ENCODE data around the gene COPB1. TPM values are rescaled to one million over a fixed set of nuclear protein-coding genes. Genes with fewer than 3 reads are reported as not detected.

COPB1 gene
- total and polyA plus RNA-seq, 2 of the 8 experiments (the other 6 are each of a cell fraction or from before 2014, with no cell fraction given): 28.7 to 72.1 TPM

DNA sequence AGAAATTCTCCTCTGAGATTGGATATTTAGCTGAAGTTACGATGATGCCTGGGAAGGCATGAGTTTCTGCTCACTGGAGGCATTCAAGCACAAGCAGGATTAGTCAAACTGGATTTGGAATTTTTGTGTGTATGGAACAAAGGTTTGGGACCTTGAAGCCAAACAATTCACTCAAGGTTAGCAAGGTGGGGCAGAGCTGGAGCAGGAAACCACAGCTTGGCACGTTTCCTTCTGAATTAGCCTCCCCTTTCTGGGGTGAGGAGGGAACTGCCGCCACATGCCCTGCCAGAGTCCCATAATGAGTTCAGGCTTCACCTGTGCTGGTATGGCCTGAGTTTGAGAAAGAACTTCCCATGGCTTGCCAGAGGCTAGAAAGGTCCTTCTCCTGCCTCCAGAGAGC, 89.7 kb downstream of the COPB1 start (continued):
- TF ChIP-seq, protein P1, sequence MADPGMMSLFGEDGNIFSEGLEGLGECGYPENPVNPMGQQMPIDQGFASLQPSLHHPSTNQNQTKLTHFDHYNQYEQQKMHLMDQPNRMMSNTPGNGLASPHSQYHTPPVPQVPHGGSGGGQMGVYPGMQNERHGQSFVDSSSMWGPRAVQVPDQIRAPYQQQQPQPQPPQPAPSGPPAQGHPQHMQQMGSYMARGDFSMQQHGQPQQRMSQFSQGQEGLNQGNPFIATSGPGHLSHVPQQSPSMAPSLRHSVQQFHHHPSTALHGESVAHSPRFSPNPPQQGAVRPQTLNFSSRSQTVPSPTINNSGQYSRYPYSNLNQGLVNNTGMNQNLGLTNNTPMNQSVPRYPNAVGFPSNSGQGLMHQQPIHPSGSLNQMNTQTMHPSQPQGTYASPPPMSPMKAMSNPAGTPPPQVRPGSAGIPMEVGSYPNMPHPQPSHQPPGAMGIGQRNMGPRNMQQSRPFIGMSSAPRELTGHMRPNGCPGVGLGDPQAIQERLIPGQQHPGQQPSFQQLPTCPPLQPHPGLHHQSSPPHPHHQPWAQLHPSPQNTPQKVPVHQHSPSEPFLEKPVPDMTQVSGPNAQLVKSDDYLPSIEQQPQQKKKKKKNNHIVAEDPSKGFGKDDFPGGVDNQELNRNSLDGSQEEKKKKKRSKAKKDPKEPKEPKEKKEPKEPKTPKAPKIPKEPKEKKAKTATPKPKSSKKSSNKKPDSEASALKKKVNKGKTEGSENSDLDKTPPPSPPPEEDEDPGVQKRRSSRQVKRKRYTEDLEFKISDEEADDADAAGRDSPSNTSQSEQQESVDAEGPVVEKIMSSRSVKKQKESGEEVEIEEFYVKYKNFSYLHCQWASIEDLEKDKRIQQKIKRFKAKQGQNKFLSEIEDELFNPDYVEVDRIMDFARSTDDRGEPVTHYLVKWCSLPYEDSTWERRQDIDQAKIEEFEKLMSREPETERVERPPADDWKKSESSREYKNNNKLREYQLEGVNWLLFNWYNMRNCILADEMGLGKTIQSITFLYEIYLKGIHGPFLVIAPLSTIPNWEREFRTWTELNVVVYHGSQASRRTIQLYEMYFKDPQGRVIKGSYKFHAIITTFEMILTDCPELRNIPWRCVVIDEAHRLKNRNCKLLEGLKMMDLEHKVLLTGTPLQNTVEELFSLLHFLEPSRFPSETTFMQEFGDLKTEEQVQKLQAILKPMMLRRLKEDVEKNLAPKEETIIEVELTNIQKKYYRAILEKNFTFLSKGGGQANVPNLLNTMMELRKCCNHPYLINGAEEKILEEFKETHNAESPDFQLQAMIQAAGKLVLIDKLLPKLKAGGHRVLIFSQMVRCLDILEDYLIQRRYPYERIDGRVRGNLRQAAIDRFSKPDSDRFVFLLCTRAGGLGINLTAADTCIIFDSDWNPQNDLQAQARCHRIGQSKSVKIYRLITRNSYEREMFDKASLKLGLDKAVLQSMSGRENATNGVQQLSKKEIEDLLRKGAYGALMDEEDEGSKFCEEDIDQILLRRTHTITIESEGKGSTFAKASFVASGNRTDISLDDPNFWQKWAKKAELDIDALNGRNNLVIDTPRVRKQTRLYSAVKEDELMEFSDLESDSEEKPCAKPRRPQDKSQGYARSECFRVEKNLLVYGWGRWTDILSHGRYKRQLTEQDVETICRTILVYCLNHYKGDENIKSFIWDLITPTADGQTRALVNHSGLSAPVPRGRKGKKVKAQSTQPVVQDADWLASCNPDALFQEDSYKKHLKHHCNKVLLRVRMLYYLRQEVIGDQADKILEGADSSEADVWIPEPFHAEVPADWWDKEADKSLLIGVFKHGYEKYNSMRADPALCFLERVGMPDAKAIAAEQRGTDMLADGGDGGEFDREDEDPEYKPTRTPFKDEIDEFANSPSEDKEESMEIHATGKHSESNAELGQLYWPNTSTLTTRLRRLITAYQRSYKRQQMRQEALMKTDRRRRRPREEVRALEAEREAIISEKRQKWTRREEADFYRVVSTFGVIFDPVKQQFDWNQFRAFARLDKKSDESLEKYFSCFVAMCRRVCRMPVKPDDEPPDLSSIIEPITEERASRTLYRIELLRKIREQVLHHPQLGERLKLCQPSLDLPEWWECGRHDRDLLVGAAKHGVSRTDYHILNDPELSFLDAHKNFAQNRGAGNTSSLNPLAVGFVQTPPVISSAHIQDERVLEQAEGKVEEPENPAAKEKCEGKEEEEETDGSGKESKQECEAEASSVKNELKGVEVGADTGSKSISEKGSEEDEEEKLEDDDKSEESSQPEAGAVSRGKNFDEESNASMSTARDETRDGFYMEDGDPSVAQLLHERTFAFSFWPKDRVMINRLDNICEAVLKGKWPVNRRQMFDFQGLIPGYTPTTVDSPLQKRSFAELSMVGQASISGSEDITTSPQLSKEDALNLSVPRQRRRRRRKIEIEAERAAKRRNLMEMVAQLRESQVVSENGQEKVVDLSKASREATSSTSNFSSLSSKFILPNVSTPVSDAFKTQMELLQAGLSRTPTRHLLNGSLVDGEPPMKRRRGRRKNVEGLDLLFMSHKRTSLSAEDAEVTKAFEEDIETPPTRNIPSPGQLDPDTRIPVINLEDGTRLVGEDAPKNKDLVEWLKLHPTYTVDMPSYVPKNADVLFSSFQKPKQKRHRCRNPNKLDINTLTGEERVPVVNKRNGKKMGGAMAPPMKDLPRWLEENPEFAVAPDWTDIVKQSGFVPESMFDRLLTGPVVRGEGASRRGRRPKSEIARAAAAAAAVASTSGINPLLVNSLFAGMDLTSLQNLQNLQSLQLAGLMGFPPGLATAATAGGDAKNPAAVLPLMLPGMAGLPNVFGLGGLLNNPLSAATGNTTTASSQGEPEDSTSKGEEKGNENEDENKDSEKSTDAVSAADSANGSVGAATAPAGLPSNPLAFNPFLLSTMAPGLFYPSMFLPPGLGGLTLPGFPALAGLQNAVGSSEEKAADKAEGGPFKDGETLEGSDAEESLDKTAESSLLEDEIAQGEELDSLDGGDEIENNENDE (IDR thresholded peaks at IDR 0.05; ENCODE audit: insufficient replicate concordance, low read length): no peak
- TF ChIP-seq POLR2A (IDR thresholded peaks at IDR 0.05; ENCODE audit: control extremely low read depth in 1 of 2, low read depth in 2 of 2, low read length in 2 of 2) (no peak), CEBPB (IDR thresholded peaks at IDR 0.05; ENCODE audit: low read depth, low read length) (no peak)

Measured in H1 (cell line).